ENCODE data around the gene RPP30. TPM values are rescaled to one million over a fixed set of nuclear protein-coding genes. Genes with fewer than 3 reads are reported as not detected.

The RPP30 gene
- total and polyA plus RNA-seq, 2 experiments from 2014 or later, result 31.3 to 54.6 TPM

- peaks cover 18% of the 10 kb centered on the region for H3F3A ChIP-seq (ENCODE audit: insufficient read depth)
- no peaks in the 10 kb centered on the region for H3K9me2 ChIP-seq (ENCODE audit: insufficient read depth)
- peaks cover 21% of the 10 kb centered on the region for H3K4me1 ChIP-seq (ENCODE audit: insufficient read depth)
- peak within 1 kb of the TSS; percentile 78 for H3K9ac ChIP-seq
- TF ChIP-seq EZH2 (IDR thresholded peaks at IDR 0.05; ENCODE audit: insufficient read depth, poor library complexity, severe bottlenecking), result no peak
- peak; percentile 79 for DNase-seq
- no peaks in the 10 kb centered on the region for H3K9me3 ChIP-seq (ENCODE audit: low read depth)
- peak within 1 kb of the TSS; percentile 80 for H3K4me3 ChIP-seq
- 0 out of 2 replicates have a peak, but pooled peaks cover 2% of the 10 kb centered on the region for H3K27me3 ChIP-seq (replicated peaks; ENCODE audit: insufficient read depth)
- no peaks in the 10 kb centered on the region for H3K79me2 ChIP-seq (ENCODE audit: insufficient read depth)
- peak within 1 kb of the TSS; percentile 90 for H3K4me2 ChIP-seq (ENCODE audit: unreplicated experiment)
- H3K36me3 ChIP-seq (ENCODE audit: low read depth), result no peaks in the 10 kb centered on the region
- WGBS, 2 experiments (ENCODE audit: low coverage in 1 of 2, low lambda C conversion rate in 2 of 2, missing lambda C conversion rate in 2 of 2), result 1 to 2% methylated on average over 53 to 76 of the region's 104 CpGs
- H3K27ac ChIP-seq, result peak within 1 kb of the TSS; percentile 48
- peak within 1 kb of the TSS; percentile 98 for H2AFZ ChIP-seq
- H4K20me1 ChIP-seq (ENCODE audit: insufficient read depth), result no peaks in the 10 kb centered on the region
- in situ Hi-C loops (cut with MboI), result loop anchor here (10.0 kb wide), 2 partner anchors 113 to 1063 kb away; no protein-coding TSS in a partner anchor
Measured at GRCh38 chr10:90857635-90858460, 13.9 kb upstream of the RPP30 start, which contains the start of gene HTR7. Gene HTR7, minus strand, starts transcription at chr10:90858039. Its CDS starts 368 bp downstream, at chr10:90857671.

- 29 to 33% methylated on average over 10 of the region's 10 CpGs for WGBS, 2 experiments (ENCODE audit: low coverage in 1 of 2, low lambda C conversion rate in 2 of 2, missing lambda C conversion rate in 2 of 2)
- no peaks in the 10 kb centered on the region for H4K20me1 ChIP-seq (ENCODE audit: insufficient read depth)
- H3K4me1 ChIP-seq (ENCODE audit: insufficient read depth), result peaks cover 21% of the 10 kb centered on the region
- H3F3A ChIP-seq (ENCODE audit: insufficient read depth), result peaks cover 18% of the 10 kb centered on the region
- peak overlapping the region; percentile 48 for H3K27ac ChIP-seq
- H3K27me3 ChIP-seq (replicated peaks; ENCODE audit: insufficient read depth), result 0 out of 2 replicates have a peak, but pooled peaks cover 2% of the 10 kb centered on the region
- no peaks in the 10 kb centered on the region for H3K36me3 ChIP-seq (ENCODE audit: low read depth)
- peak overlapping the region; percentile 90 for H3K4me2 ChIP-seq (ENCODE audit: unreplicated experiment)
- DNase-seq, result peak; percentile 15
- H3K9me3 ChIP-seq (ENCODE audit: low read depth), result no peaks in the 10 kb centered on the region
- H3K9ac ChIP-seq, result peak overlapping the region; percentile 78
- H3K9me2 ChIP-seq (ENCODE audit: insufficient read depth), result no peaks in the 10 kb centered on the region
- H3K4me3 ChIP-seq, result peak overlapping the region; percentile 80
- no peaks in the 10 kb centered on the region for H3K79me2 ChIP-seq (ENCODE audit: insufficient read depth)
- TF ChIP-seq EZH2phosphoT487 (IDR thresholded peaks at IDR 0.05; ENCODE audit: insufficient read depth, low read depth) (no peak), EZH2 (IDR thresholded peaks at IDR 0.05; ENCODE audit: insufficient read depth, poor library complexity, severe bottlenecking) (no peak)
- in situ Hi-C loops (cut with MboI), result loop anchor here (10.0 kb wide), 2 partner anchors 114 to 1064 kb away; no protein-coding TSS in a partner anchor
- peak overlapping the region; percentile 98 for H2AFZ ChIP-seq
Measured at GRCh38 chr10:90858461-90858968, 13.3 kb upstream of the RPP30 start.

- DNase-seq, result peak; percentile 86
Measured at GRCh38 chr10:90859321-90859751, 12.4 kb upstream of the RPP30 start.

GRCh38 chr10:90860790-90861189 is 11.0 kb upstream of the RPP30 start:
- Histone ChIP-seq H3K9ac (no peak overlapping the region), H3K4me3 (no peak overlapping the region), H4K20me1 (ENCODE audit: insufficient read depth) (no peaks in the 10 kb centered on the region), H3K9me2 (ENCODE audit: insufficient read depth) (no peaks in the 10 kb centered on the region), H3K36me3 (ENCODE audit: low read depth) (no peaks in the 10 kb centered on the region), H3K27ac (no peak overlapping the region), H3K4me1 (ENCODE audit: insufficient read depth) (peaks cover 21% of the 10 kb centered on the region), H3F3A (ENCODE audit: insufficient read depth) (peaks cover 18% of the 10 kb centered on the region), H3K4me2 (ENCODE audit: unreplicated experiment) (no peak overlapping the region), H2AFZ (no peak overlapping the region), H3K27me3 (replicated peaks; ENCODE audit: insufficient read depth) (0 out of 2 replicates have a peak, but pooled peaks cover 2% of the 10 kb centered on the region), H3K79me2 (ENCODE audit: insufficient read depth) (no peaks in the 10 kb centered on the region), H3K9me3 (ENCODE audit: low read depth) (no peaks in the 10 kb centered on the region)
- WGBS, 2 experiments (ENCODE audit: low coverage in 1 of 2, low lambda C conversion rate in 2 of 2, missing lambda C conversion rate in 2 of 2), result 33 to 55% methylated on average over 1 of the region's 1 CpG
- DNase-seq, result no peak
- TF ChIP-seq EZH2phosphoT487 (IDR thresholded peaks at IDR 0.05; ENCODE audit: insufficient read depth, low read depth), result no peak
- TF ChIP-seq EZH2 (IDR thresholded peaks at IDR 0.05; ENCODE audit: insufficient read depth, poor library complexity, severe bottlenecking), result no peak
- in situ Hi-C loops (cut with MboI), result no loop called here

More at GRCh38 chr10:90859321-90859751, 12.4 kb upstream of the RPP30 start:
- TF ChIP-seq EZH2phosphoT487 (IDR thresholded peaks at IDR 0.05; ENCODE audit: insufficient read depth, low read depth), result no peak
- no peak for TF ChIP-seq EZH2 (IDR thresholded peaks at IDR 0.05; ENCODE audit: insufficient read depth, poor library complexity, severe bottlenecking)
- no peaks in the 10 kb centered on the region for H3K36me3 ChIP-seq (ENCODE audit: low read depth)
- no peaks in the 10 kb centered on the region for H3K9me2 ChIP-seq (ENCODE audit: insufficient read depth)
- H3F3A ChIP-seq (ENCODE audit: insufficient read depth), result peaks cover 18% of the 10 kb centered on the region
- in situ Hi-C loops (cut with MboI), result loop anchor here (10.0 kb wide), 2 partner anchors 115 to 1065 kb away; no protein-coding TSS in a partner anchor
- WGBS, 2 experiments (ENCODE audit: low coverage in 1 of 2, low lambda C conversion rate in 2 of 2, missing lambda C conversion rate in 2 of 2), result 8 to 18% methylated on average over 5 of the region's 5 CpGs
- peak overlapping the region; percentile 9; the same call in 1 of the 2 replicates for H3K9ac ChIP-seq
- H2AFZ ChIP-seq, result no peak overlapping the region
- peaks cover 21% of the 10 kb centered on the region for H3K4me1 ChIP-seq (ENCODE audit: insufficient read depth)
- H3K79me2 ChIP-seq (ENCODE audit: insufficient read depth), result no peaks in the 10 kb centered on the region
- H4K20me1 ChIP-seq (ENCODE audit: insufficient read depth), result no peaks in the 10 kb centered on the region
- H3K4me2 ChIP-seq (ENCODE audit: unreplicated experiment), result peak overlapping the region; percentile 90
- H3K27me3 ChIP-seq (replicated peaks; ENCODE audit: insufficient read depth), result 0 out of 2 replicates have a peak, but pooled peaks cover 2% of the 10 kb centered on the region
- H3K4me3 ChIP-seq, result peak overlapping the region; percentile 80
- H3K27ac ChIP-seq, result peak overlapping the region; percentile 48
- no peaks in the 10 kb centered on the region for H3K9me3 ChIP-seq (ENCODE audit: low read depth)

Measured in GM23248 (cell line).